ENCODE measurements around the gene ASTN1. TPM values are rescaled to one million over a fixed set of nuclear protein-coding genes. Genes with fewer than 3 reads are reported as not detected.

Gene ASTN1
- total RNA-seq: not detected

DNA sequence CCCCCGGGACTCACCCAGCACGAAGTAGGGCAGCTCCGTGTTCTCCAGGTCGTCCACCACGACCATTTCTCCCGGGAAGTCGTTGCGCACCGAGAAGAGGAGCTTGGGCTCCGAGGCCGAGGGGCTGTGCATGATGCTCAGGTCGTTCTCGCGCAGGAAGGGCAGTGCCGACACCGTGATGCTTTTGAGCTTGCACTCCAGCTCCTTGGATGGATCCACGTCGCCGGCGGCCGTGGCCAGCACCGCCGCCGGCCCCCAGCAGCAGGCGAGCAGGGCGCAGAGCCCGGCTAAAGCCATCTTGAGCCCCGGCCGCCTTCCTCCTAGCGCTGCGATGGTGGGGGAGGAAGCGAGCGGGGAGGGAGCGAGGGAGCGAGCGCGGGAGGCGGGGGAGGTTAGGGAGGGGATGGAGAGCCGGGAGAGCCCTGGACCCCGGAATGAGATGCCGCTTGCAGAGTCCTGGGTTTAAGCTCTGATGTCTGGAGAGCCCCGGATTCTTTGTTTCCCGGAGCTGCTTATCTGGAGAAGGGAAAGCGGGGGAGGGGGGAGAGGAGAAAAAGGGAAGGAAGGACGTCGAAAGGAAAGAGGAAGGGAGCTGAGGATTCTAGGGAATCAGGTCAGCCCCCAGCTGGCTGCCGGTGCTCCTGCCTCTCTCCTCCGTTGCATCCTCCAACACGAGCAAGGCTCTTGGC lies at the start of gene ASTN1:
ASTN1 (minus strand) TSS at position 333 of the 689 bp plus-strand sequence; CDS start at position 297, 36 bp downstream.
- Mint-ChIP-seq H3K9me3 (no peaks in the 10 kb centered on the region), H3K27ac (no peak within 1 kb of the TSS), H3K36me3 (no peaks in the 10 kb centered on the region), H3K27me3 (peaks cover 17% of the 10 kb centered on the region), H3K4me1 (ENCODE audit: low read depth) (no peaks in the 10 kb centered on the region), H3K4me3 (no peak within 1 kb of the TSS)
- intact Hi-C loops (cut with micrococcal nuclease): no loop called here
- ChIA-PET POLR2A (no interaction called here), CTCF (no interaction called here)
- DNase-seq: no peak

GRCh38 chr1:177211231-177211630 lies 46.7 kb upstream of the ASTN1 start:
- Mint-ChIP-seq H3K36me3 (no peaks in the 10 kb centered on the region), H3K4me1 (ENCODE audit: low read depth) (no peaks in the 10 kb centered on the region), H3K9me3 (peaks cover 2% of the 10 kb centered on the region), H3K4me3 (no peak overlapping the region), H3K27ac (no peak overlapping the region), H3K27me3 (no peaks in the 10 kb centered on the region)
- ChIA-PET POLR2A (interaction anchor here (0.6 kb wide), 1 partner anchor 995 kb away, joined by 3 read pairs; no protein-coding TSS in a partner anchor), CTCF (no interaction called here)
- DNase-seq: no peak
- intact Hi-C loops (cut with micrococcal nuclease): no loop called here

DNA sequence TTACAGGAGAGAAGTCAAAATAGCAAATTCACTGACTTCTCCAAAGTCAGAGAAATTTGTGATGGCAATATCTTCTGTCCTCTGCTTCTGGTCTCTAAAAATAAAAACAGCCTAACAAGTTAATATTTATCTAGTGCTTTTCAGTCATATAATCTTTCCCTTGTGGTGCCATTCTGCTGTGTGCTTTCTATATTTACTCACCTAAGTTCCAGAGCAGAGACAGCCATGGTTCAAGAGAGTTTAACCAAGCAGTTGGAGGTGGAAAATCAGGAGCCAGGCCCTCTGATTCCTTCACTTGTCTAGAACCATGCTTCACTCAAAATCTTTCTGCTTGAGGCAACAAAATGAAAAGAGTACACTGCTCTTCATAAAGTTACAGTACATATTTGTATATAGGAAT lies 45.6 kb upstream of the ASTN1 start:
- Mint-ChIP-seq H3K36me3 (no peaks in the 10 kb centered on the region), H3K27me3 (no peaks in the 10 kb centered on the region), H3K4me3 (no peak overlapping the region), H3K4me1 (ENCODE audit: low read depth) (no peaks in the 10 kb centered on the region), H3K27ac (no peak overlapping the region), H3K9me3 (no peaks in the 10 kb centered on the region)
- CTCF ChIA-PET: no interaction called here
- intact Hi-C loops (cut with micrococcal nuclease): no loop called here
- POLR2A ChIA-PET: no interaction called here
- no peak for DNase-seq

- CTCF ChIA-PET: no interaction called here
- Mint-ChIP-seq H3K27ac (no peak overlapping the region), H3K9me3 (no peaks in the 10 kb centered on the region), H3K27me3 (no peaks in the 10 kb centered on the region), H3K4me1 (ENCODE audit: low read depth) (no peaks in the 10 kb centered on the region), H3K36me3 (no peaks in the 10 kb centered on the region), H3K4me3 (no peak overlapping the region)
- no peak for DNase-seq
- intact Hi-C loops (cut with micrococcal nuclease): no loop called here
- POLR2A ChIA-PET: no interaction called here
These were observed 44.8 kb upstream of the ASTN1 start for GRCh38 chr1:177209357-177209756.

GRCh38 chr1:177208920-177209319 lies 44.4 kb upstream of the ASTN1 start:
- H3K9me3 Mint-ChIP-seq: no peaks in the 10 kb centered on the region
- no peak overlapping the region for H3K27ac Mint-ChIP-seq
- H3K27me3 Mint-ChIP-seq: no peaks in the 10 kb centered on the region
- ChIA-PET CTCF (no interaction called here), POLR2A (no interaction called here)
- no peaks in the 10 kb centered on the region for H3K36me3 Mint-ChIP-seq
- intact Hi-C loops (cut with micrococcal nuclease): no loop called here
- DNase-seq: no peak
- H3K4me1 Mint-ChIP-seq (ENCODE audit: low read depth): no peaks in the 10 kb centered on the region
- no peak overlapping the region for H3K4me3 Mint-ChIP-seq

DNA sequence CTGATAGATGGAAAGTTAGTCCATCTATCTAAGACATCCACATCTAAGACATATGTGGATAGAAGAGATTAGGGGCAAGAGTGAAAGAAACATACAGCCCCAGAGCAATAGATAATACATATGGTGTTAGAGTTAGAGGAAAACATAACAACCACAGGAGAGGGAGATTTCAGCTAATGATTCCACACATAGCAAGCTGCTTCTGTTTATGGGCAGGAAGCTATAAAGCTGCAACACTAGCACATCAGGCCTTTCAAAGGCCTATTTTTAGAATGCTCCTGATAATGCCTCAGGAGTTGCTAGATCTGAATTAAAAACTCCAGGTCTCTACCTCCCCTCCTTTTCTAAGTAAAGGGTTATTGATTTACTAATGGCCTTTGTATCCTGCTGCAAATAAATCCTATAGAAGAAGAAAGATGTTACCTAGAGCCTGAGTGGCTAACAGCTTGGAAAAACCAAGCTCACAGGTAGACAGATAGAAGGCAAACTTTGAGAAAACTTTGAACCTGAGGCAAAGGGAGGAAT lies 42.4 kb upstream of the ASTN1 start:
- no peak overlapping the region for H3K4me3 Mint-ChIP-seq
- no peaks in the 10 kb centered on the region for H3K27me3 Mint-ChIP-seq
- peaks cover 3% of the 10 kb centered on the region for H3K9me3 Mint-ChIP-seq
- ChIA-PET POLR2A (no interaction called here), CTCF (no interaction called here)
- H3K36me3 Mint-ChIP-seq: no peaks in the 10 kb centered on the region
- intact Hi-C loops (cut with micrococcal nuclease): no loop called here
- H3K4me1 Mint-ChIP-seq (ENCODE audit: low read depth): no peaks in the 10 kb centered on the region
- DNase-seq: no peak
- H3K27ac Mint-ChIP-seq: no peak overlapping the region

GRCh38 chr1:177200290-177200689 lies 35.8 kb upstream of the ASTN1 start:
- H3K9me3 Mint-ChIP-seq: peaks cover 3% of the 10 kb centered on the region
- CTCF ChIA-PET: no interaction called here
- H3K27me3 Mint-ChIP-seq: no peaks in the 10 kb centered on the region
- no peaks in the 10 kb centered on the region for H3K36me3 Mint-ChIP-seq
- intact Hi-C loops (cut with micrococcal nuclease): no loop called here
- H3K4me3 Mint-ChIP-seq: no peak overlapping the region
- no peak for DNase-seq
- POLR2A ChIA-PET: no interaction called here
- no peaks in the 10 kb centered on the region for H3K4me1 Mint-ChIP-seq (ENCODE audit: low read depth)
- H3K27ac Mint-ChIP-seq: no peak overlapping the region

GRCh38 chr1:177198243-177198642 lies 33.7 kb upstream of the ASTN1 start:
- DNase-seq: no peak
- CTCF ChIA-PET: no interaction called here
- Mint-ChIP-seq H3K27ac (no peak overlapping the region), H3K36me3 (no peaks in the 10 kb centered on the region), H3K4me3 (no peak overlapping the region), H3K27me3 (no peaks in the 10 kb centered on the region), H3K4me1 (ENCODE audit: low read depth) (no peaks in the 10 kb centered on the region), H3K9me3 (peaks cover 3% of the 10 kb centered on the region)
- intact Hi-C loops (cut with micrococcal nuclease): no loop called here
- POLR2A ChIA-PET: no interaction called here

GRCh38 chr1:177190308-177190970 lies 25.9 kb upstream of the ASTN1 start:
- intact Hi-C loops (cut with micrococcal nuclease): no loop called here
- Mint-ChIP-seq H3K4me3 (no peak overlapping the region), H3K36me3 (no peaks in the 10 kb centered on the region), H3K27me3 (no peaks in the 10 kb centered on the region), H3K4me1 (ENCODE audit: low read depth) (no peaks in the 10 kb centered on the region), H3K27ac (no peak overlapping the region), H3K9me3 (peaks cover 2% of the 10 kb centered on the region)
- no peak for DNase-seq
- CTCF ChIA-PET: no interaction called here
- POLR2A ChIA-PET: no interaction called here

- CTCF ChIA-PET: no interaction called here
- H3K4me3 Mint-ChIP-seq: no peak overlapping the region
- H3K9me3 Mint-ChIP-seq: peaks cover 2% of the 10 kb centered on the region
- peaks cover 12% of the 10 kb centered on the region for H3K27me3 Mint-ChIP-seq
- no peaks in the 10 kb centered on the region for H3K36me3 Mint-ChIP-seq
- peaks cover 3% of the 10 kb centered on the region for H3K4me1 Mint-ChIP-seq (ENCODE audit: low read depth)
- H3K27ac Mint-ChIP-seq: no peak overlapping the region
- POLR2A ChIA-PET: no interaction called here
- DNase-seq: no peak
- intact Hi-C loops (cut with micrococcal nuclease): no loop called here
These were observed 22.1 kb upstream of the ASTN1 start for GRCh38 chr1:177186639-177187038.

DNA sequence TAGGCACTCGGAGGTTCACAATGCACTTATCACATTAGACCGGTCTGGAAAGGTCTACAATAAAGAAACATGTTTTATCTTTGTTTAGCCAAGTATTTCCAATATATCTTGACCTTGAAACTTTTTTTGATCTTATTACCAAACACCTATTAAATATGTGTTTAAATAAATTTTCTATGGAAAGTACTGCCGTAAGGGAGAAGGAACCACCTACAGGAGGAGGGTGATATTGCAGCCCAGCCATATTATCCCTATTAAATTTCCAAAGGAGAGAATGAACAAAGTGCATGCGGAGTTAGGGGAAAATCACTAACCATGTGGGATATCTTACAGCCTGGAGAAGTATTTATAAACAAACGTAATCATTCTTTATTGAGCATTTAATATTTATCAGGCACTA lies 20.7 kb upstream of the ASTN1 start:
- DNase-seq: no peak
- intact Hi-C loops (cut with micrococcal nuclease): no loop called here
- no peak overlapping the region for H3K27ac Mint-ChIP-seq
- no peaks in the 10 kb centered on the region for H3K36me3 Mint-ChIP-seq
- ChIA-PET CTCF (no interaction called here), POLR2A (no interaction called here)
- H3K4me3 Mint-ChIP-seq: no peak overlapping the region
- peaks cover 3% of the 10 kb centered on the region for H3K4me1 Mint-ChIP-seq (ENCODE audit: low read depth)
- H3K27me3 Mint-ChIP-seq: peaks cover 18% of the 10 kb centered on the region
- peaks cover 1% of the 10 kb centered on the region for H3K9me3 Mint-ChIP-seq

DNA sequence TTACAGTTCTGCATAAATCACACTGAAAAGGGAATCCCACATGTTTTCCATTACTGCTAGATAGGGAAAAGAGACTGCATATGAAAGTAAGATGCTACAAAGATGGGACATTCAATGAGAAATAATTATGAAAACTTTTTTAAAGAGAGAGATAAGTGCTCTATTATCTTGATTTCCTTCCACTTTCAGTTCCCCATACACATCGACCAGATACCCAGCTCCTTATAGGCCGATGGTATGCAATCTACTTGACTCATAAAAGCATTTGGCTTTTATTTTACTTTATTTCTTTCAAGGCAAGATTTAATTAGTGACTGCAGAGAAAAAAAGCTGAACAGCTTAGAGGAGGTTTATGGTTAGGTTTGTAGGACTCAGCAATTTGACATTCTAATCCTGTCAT lies 19.3 kb upstream of the ASTN1 start:
- Mint-ChIP-seq H3K36me3 (no peaks in the 10 kb centered on the region), H3K4me3 (no peak overlapping the region), H3K27ac (no peak overlapping the region), H3K9me3 (no peaks in the 10 kb centered on the region), H3K4me1 (ENCODE audit: low read depth) (peaks cover 3% of the 10 kb centered on the region), H3K27me3 (peaks cover 18% of the 10 kb centered on the region)
- ChIA-PET CTCF (no interaction called here), POLR2A (no interaction called here)
- DNase-seq: no peak
- intact Hi-C loops (cut with micrococcal nuclease): loop anchor here (5.0 kb wide), 1 partner anchor 287 kb away; no protein-coding TSS in a partner anchor
